Erythroblast (primary cell): ENCODE results near the gene NOVA2.

ENCODE experiments used
- DNase-seq, 2 experiments: peaks; one replicate each; lab custom pipeline; 2025; lab: John Stamatoyannopoulos, UW
- GATA1 ChIP-seq: IDR thresholded peaks from 2 replicates; pipeline ENCODE4 v1.6.1; 2011; ENCODE audit warnings: low read depth, mild to moderate bottlenecking, control low read depth, low read length, moderate library complexity
- POLR2A ChIP-seq: IDR thresholded peaks from 2 replicates; pipeline ENCODE4 v1.6.1; 2011; ENCODE audit warnings: mild to moderate bottlenecking, low read length

NOVA2 gene

GRCh38 chr19:46014941-46015686 lies 41.4 kb upstream of the NOVA2 start:
- DNase-seq: peak; percentile 55 to 67

GRCh38 chr19:46014534-46014933 lies 40.9 kb upstream of the NOVA2 start:
- TF ChIP-seq POLR2A (no peak), GATA1 (no peak)

More at GRCh38 chr19:46014941-46015686, 41.4 kb upstream of the NOVA2 start:
- TF ChIP-seq POLR2A (no peak), GATA1 (no peak)

GRCh38 chr19:46009530-46010510 lies 36.2 kb upstream of the NOVA2 start:
- TF ChIP-seq GATA1 (no peak), POLR2A (no peak)
- peak; percentile 71 to 82 for DNase-seq

More at GRCh38 chr19:46014534-46014933, 40.9 kb upstream of the NOVA2 start:
- DNase-seq: no peak

GRCh38 chr19:46006411-46006810 lies 32.7 kb upstream of the NOVA2 start:
- TF ChIP-seq GATA1 (no peak), POLR2A (no peak)
- no peak for DNase-seq

GRCh38 chr19:46002678-46003275 lies 29.1 kb upstream of the NOVA2 start:
- TF ChIP-seq POLR2A (no peak), GATA1 (no peak)
- DNase-seq: no peak

GRCh38 chr19:46000491-46001246 lies 27.0 kb upstream of the NOVA2 start:
- no peak for TF ChIP-seq POLR2A
- DNase-seq: peak; percentile 38 to 67

- peak; percentile 16 to 71 for DNase-seq
- TF ChIP-seq POLR2A: no peak
- no peak for TF ChIP-seq GATA1
Measured at GRCh38 chr19:45999653-46000121, 26.0 kb upstream of the NOVA2 start.

- no peak for DNase-seq
- no peak for TF ChIP-seq POLR2A
- no peak for TF ChIP-seq GATA1
Measured at GRCh38 chr19:45998834-45999233, 25.2 kb upstream of the NOVA2 start.

- no peak for DNase-seq
- no peak for TF ChIP-seq GATA1
- TF ChIP-seq POLR2A: no peak
Measured at GRCh38 chr19:45996933-45997332, 23.3 kb upstream of the NOVA2 start.

GRCh38 chr19:45995715-45996385 lies 22.2 kb upstream of the NOVA2 start:
- DNase-seq: peak in 1 of 2 experiments; percentile 51
- TF ChIP-seq POLR2A: peak; percentile 49
- no peak for TF ChIP-seq GATA1

- peak; percentile 99 for DNase-seq
- peak; percentile 77 for TF ChIP-seq POLR2A
- no peak for TF ChIP-seq GATA1
Measured at GRCh38 chr19:45994998-45995714, 21.5 kb upstream of the NOVA2 start, which contains the start of gene CCDC61. CCDC61 (plus strand) TSS chr19:45995467; CDS start chr19:46003019, 7,552 bp downstream.
